Adipose tissue (tissue), 3 donors: Measurements from ENCODE around the gene L3MBTL3. TPM values are rescaled to one million over a fixed set of nuclear protein-coding genes. Genes with fewer than 3 reads are reported as not detected.
"Not testable (repeated sequence)": the region's sequence is repeated elsewhere in the genome, so short reads cannot be mapped to it uniquely, and the experiment has no call there.

Experiments used
- H3K27ac ChIP-seq: one replicate; pipeline ENCODE4 v1.5.1; 2013; ENCODE audit warnings: low read depth, low read length
- WGBS, 3 donors: extraction: QIAGEN DNeasy Blood & Tissue Kit; methylation state at CpG; one replicate each; pipeline ENCODE4 v1.1.7; 2013; 5-methylcytosine and 5-hydroxymethylcytosine counted together
- polyA plus RNA-seq, 3 donors: library from polyadenylated mRNA; stranded (reverse); fragments of 200-250 nt; gene quantifications; one replicate each; pipeline ENCODE4 v1.2.3, GENCODE V29; 2013
- donor health status: healthy with polysubstance abuse.
- donor health status: Bipolar disorder and iron deficiency.
- donor health status: healthy.

Gene L3MBTL3
- polyA plus RNA-seq, 3 donors: 1.1 to 3.6 (median 2.5) TPM

DNA sequence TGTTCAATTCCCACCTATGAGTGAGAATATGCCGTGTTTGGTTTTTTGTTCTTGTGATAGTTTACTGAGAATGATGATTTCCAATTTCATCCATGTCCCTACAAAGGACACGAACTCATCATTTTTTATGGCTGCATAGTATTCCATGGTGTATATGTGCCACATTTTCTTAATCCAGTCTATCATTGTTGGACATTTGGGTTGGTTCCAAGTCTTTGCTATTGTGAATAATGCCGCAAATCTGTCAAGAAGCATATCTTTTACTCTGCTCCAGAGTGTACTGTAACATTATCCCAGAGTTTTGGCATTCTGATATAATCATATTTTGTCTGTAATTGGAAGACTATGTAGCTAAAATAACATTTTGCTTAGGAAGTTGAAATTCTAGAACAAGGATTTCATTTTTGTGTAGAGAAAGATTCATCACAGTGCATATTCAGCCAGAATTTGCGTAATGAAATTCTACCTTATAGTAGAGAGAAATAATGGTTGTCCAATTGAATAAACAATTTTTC, 98.9 kb downstream of the L3MBTL3 start:
- WGBS, 3 donors: 97 to 100% (median 99%) methylated on average over 2 of the region's 4 CpGs
- H3K27ac ChIP-seq: not testable (repeated sequence)

DNA sequence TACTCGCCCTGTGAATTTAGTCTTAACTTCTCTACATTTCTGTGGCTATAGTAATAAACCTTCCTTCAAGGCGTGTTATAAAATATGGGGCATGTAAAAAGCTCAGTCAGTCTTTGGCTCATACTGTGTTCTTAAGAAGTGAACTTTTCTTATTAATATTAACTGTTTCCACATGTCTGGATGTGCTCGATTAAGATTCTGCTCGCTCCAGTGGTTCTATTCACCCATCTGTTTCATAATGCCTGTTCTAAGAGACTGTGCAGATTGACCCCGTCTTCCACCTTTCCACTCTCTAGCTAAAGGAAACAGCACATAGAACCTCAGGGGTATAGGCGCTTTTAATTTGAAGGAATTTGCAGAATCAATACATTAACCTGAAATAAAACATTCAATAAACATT, 99.9 kb downstream of the L3MBTL3 start:
- H3K27ac ChIP-seq: no peak overlapping the region
- 84 to 91% (median 89%) methylated on average over 6 of the region's 6 CpGs for WGBS, 3 donors

DNA sequence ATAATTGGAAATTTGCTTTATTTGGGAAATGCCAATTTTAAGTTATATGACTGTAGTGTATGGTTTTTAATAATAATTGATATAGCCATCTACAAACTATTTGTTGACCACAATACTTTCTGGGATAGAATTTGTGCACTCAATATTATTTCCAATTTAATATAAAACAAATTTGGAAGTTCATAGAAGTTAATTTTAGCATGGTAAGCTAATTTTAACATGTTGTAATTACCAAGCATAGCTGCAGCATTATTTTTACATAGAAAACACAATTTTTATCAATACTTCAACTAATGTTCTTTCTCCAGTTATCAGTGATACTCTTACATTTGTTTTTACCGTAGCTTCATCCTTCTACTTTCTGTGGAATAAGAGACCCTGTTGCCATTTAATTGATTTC, 100.8 kb downstream of the L3MBTL3 start:
- no peak overlapping the region for H3K27ac ChIP-seq
- WGBS, 3 donors: 93 to 100% (median 96%) methylated on average over 1 of the region's 1 CpG

DNA sequence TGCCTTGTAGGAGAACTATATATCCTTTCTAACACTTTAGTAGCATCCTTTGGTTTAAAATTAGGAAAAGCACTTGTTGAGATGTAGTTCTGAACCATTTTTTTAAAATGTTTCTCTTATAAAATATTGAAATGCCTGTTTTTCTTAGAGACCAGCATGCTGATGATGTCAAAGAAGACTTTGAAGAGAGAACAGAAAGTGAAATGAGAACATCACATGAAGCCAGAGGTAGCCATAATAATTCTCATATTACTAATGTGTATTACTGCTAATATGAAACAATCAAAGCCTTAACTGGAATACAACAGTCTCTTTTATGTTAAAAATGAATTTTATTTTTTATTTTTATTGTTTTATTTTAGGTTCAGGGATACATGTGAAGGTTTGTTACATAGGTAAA, 102.3 kb downstream of the L3MBTL3 start:
- no peak overlapping the region for H3K27ac ChIP-seq

DNA sequence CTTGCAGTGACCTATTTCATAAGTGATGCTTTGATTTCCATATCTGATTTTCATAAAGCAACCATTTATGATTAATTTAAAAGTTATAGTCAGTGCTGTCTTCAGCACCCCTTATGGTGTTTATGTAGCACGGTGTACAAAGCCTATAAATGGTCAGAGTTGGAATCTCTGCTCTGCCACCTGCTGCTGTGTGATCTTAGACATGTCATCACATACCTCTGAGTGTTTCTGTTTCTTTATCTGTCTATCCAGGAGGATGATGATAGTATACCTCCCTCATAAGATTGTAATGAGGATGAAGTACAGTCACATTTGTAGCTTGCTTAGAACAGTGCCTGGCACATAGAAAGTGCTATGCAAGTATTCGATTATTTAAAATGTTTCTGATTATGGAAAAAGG, 103.9 kb downstream of the L3MBTL3 start:
- WGBS, 3 donors: 87 to 95% (median 89%) methylated on average over 2 of the region's 2 CpGs
- H3K27ac ChIP-seq: no peak overlapping the region

DNA sequence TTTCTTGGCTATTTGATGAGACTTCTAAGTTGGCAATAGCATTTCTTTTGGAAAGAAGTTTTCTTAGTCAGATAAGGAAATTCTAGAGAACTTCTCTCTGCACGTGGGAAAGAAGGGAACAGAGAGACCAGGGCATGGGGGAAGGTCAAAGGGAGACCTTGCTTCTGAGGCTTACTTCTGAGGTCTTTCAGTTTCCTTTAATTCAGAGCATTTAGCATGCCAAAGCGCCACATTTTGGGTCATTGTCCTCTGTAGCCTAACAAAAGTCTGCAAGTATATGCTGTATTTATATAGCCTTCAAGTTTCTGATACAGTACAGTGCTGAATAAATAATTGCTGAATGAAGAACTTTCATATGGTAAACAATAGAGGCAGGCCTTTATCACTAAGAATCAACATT, 108.8 kb downstream of the L3MBTL3 start:
- H3K27ac ChIP-seq: no peak overlapping the region

DNA sequence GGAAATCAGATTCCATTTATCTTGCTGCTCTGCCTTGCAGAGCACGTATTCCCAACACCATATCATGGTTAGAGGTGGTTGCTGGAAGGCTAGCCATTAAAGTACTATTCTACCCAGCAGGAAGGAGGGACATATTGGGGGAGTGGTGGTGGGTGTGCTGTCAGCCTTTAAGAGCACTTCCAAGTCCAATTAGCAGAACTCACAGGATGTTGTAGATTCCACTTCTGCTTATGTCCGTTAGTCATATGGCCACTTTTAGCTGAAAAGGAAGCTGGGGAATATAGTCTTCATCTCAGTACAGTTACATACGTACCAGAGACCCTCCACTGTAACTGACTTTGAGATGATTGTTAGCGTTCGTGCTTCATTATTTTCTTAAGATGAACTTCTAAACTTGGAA, 109.9 kb downstream of the L3MBTL3 start:
- WGBS, 3 donors: 81 to 93% (median 88%) methylated on average over 5 of the region's 5 CpGs
- H3K27ac ChIP-seq: no peak overlapping the region

More for the DNA sequence above, 108.8 kb downstream of the L3MBTL3 start:
- WGBS, 3 donors: 62 to 78% (median 71%) methylated on average over 2 of the region's 2 CpGs

DNA sequence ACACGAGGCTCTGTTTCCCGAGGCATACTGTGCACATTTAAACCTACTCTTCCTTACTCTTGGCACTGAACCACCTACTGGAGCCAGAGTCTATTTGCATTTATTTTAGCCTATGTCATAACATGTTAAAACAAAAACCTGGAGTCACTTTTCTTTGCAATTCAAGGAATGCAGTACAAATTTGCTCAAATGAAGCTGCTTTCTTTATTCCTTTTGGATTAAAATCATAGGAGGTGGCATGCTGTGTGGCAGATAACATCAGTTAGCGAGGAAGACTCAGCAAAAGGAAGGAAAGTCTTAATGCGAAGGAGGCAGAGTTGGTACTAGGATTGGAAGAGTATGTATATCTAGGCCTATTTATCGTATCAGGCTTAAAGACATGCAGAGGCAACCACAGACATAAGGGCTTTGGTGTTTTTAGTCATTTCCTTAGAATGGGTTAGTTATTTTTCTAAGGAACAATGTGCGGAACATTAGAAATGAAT, 111.4 kb downstream of the L3MBTL3 start:
- H3K27ac ChIP-seq: no peak overlapping the region
- WGBS, 3 donors: 89 to 93% (median 91%) methylated on average over 6 of the region's 6 CpGs

DNA sequence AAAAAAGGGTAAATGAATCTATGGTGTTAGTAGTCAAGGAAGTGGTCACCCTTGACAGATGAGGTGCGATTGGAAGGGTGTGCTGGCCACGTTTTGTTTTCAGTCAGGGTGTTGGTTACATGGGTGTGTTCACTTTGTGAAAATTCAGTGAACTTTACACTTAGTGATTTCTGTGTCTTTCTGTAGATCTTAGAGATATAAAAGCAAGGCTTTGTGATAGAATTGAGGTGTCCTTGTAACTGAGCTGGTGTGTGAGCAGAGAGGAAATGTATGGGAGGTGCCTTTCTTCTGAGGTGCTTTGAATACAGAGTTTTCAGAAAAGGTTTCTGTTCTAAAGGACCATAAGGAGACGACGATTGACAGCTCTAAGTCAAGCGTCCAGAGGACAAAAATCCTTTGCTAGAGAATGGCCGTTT, 113.9 kb downstream of the L3MBTL3 start:
- H3K27ac ChIP-seq: no peak overlapping the region
- WGBS, 3 donors: 64 to 81% (median 70%) methylated on average over 6 of the region's 6 CpGs

DNA sequence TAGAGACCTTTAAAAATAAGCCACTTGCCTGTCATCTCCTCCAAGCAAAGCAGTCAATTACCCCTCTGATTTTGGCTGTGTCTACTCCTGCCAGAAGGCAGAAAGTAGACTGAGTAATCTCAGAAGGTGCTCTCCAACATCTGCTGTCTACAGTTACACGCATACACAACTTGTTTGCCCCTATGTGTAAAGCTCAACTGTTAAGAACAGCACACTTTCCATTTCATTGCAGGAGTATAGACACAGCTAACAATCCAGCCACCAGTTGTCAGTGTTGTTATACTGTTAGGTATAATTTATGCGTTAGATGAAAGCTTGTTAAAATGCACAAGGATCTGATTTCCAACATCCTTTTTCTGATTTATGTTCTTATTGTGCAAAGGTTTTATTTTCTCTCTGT, 116.2 kb downstream of the L3MBTL3 start:
- no peak overlapping the region for H3K27ac ChIP-seq
- WGBS, 3 donors: 83 to 95% (median 85%) methylated on average over 2 of the region's 2 CpGs

DNA sequence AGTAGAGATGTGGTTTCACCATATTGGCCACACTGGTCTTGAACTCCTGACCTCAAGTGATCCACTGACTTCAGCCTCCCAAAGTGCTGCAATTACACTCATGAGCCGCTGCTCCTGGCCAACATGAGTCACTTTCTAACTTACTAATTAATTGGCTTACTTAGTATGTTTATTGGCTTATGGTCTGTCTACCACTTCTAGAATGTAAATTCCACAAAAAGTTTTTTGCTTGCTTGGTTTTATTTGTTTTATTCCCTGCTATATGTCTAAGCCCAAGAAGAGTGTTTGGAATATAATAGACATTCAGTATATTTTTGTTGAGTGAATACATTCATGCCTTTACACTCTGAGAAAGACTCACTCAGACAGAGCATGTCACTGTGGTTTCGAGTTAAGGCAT, 118.4 kb downstream of the L3MBTL3 start:
- WGBS, 3 donors: 87 to 100% (median 90%) methylated on average over 2 of the region's 2 CpGs

DNA sequence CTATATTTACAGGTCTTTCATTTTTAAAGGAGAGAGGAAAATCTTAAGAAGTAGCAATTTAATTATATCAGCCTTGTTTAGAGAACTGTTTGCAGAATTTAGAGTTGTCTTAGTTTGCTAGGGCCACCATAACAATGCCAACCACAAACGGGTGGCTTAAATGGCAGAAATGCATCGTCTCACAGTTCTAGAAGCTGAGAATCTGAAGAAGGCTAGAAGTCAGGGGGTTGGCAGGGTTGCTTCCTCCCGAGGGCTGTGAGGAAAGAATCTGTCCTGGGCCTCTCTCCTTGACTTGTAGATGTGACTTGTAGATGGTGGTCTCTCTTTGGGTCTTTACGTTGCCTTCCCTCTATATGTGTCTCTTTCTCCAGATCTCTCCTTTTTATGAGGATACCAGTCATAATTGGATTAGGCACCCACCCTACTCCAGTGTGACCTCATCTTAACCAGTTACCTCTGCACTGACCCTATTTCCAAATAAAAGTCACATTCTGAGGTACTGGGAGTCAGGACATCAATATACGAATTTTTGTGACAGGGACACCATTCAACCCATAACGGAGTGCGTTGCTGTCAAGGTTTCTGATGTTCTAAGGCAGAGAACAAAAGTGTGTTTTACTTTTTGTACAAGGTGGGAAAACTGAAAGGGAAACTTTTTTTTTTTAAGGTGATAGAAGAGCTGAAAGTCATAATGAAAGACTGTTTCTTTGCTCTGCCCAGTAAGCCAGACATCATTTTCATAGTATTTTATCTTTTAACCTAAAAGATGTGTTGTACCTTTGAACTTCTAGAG, 119.9 kb downstream of the L3MBTL3 start:
- 79 to 85% (median 85%) methylated on average over 7 of the region's 7 CpGs for WGBS, 3 donors
- no peak overlapping the region for H3K27ac ChIP-seq

More for the DNA sequence above, 118.4 kb downstream of the L3MBTL3 start:
- no peak overlapping the region for H3K27ac ChIP-seq

DNA sequence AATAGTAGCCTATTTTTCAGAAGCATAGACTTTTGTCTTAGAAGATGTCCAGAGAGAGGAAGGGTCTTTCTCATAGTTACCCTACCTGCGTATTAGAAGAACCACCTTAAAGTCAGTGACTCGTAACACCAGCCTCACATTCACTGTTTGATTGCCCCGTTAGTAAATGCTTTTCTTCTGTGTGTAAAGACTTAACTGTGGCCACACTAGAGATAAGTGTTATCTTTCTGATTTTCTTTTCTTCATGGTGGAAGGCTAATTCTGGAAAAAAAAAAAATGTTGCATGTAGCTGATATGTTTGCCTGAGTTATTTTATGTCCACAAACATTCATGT, 120.5 kb downstream of the L3MBTL3 start:
- no peak overlapping the region for H3K27ac ChIP-seq
- WGBS, 3 donors: 68 to 91% (median 78%) methylated on average over 3 of the region's 3 CpGs

DNA sequence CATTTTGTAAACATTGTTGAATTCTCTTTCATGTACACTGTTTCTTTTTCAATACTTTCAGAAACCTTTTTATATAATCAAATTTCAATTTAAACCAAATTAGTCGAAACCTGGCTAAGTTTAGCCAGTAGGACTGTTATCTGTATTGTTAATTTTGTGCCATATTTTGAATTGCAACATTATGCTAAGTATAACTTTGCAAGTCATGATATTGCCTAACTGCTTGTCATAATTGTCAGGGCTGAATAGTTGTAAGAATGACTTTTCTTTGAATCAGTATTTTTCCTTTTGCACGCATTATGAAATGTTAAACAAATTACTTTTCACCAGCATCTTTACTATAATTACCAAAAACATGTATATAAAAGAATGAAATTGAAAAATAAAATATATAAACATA, 121.7 kb downstream of the L3MBTL3 start:
- H3K27ac ChIP-seq: no peak overlapping the region
- 58 to 95% (median 66%) methylated on average over 2 of the region's 2 CpGs for WGBS, 3 donors

DNA sequence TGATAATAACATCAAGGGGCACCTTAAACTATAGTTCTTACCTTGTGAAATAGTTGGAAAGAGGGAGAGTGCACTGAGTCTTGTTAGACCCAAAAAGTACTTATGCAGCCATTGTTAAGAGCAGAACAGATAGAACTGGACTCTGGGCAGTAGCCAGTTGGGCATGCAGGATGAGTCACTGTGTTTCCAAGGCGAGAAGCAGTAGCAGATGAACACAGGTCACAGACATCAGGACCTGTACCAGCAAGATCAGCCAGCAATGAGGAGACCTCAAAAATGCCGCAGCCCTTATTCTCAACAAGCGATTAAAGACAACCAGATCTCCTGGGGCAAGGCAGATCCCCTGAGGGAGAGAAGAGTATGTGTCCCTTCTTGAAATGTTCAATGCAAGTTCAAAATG, 125.3 kb downstream of the L3MBTL3 start:
- H3K27ac ChIP-seq: no peak overlapping the region
- 96 to 97% (median 96%) methylated on average over 3 of the region's 3 CpGs for WGBS, 3 donors

DNA sequence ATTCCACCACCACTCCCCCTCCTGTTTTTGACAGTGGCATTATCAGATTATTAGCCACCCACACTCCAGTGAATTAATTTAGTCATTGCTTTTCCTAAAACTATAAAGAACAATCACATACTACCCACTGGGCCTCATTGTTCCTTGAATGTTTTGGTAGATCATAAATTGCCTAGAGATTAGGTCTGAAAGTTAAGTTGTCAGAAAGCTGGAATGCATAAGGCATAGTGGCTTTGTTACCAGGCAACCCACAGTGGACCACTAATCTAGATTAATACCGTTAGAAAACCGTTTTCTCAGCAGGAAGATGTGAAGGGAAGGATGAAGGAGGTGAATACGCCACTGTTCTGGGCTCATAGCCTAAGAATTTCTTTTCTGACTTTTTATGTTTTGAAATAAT, 128.7 kb downstream of the L3MBTL3 start:
- no peak overlapping the region for H3K27ac ChIP-seq
- 80 to 92% (median 83%) methylated on average over 3 of the region's 3 CpGs for WGBS, 3 donors

DNA sequence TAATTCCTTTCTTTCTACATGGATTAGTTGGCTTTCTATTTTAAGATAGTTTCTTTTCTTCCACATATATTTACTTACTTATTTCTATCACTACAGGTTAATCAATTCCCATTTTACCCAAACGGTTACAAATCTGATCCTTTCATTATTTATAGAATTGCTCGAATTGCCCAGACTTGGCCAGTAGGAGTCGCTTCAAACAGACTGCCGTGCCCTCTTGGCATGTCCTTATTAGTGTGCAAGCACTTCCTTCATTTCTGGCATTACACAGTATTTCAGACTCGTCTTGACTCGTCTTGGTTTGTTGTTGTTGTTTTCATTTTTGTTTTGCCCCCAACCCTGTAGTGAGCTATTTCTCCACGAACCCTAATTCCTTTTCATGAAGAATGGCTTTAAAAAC, 129.8 kb downstream of the L3MBTL3 start:
- 75 to 86% (median 86%) methylated on average over 7 of the region's 7 CpGs for WGBS, 3 donors
- H3K27ac ChIP-seq: no peak overlapping the region

DNA sequence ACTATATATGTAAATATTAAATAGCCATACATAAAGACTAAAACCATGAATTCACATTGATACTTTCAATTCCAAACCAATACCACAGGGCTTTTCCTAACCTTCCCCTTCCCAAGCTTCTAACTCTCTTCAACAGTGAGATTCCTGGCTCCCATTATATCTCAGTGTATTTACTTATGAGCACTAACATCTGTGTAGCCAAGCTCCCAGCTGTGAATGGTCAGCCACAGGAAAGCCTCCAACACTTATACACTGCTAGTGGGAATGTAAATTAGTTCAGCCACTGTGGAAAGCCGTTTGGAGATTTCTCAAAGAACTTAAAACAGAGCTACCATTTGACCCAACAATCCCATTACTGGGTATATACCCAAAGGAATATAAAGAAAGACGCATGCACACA, 130.6 kb downstream of the L3MBTL3 start:
- WGBS, 3 donors: 79 to 96% (median 94%) methylated on average over 2 of the region's 2 CpGs
- not testable (repeated sequence) for H3K27ac ChIP-seq

DNA sequence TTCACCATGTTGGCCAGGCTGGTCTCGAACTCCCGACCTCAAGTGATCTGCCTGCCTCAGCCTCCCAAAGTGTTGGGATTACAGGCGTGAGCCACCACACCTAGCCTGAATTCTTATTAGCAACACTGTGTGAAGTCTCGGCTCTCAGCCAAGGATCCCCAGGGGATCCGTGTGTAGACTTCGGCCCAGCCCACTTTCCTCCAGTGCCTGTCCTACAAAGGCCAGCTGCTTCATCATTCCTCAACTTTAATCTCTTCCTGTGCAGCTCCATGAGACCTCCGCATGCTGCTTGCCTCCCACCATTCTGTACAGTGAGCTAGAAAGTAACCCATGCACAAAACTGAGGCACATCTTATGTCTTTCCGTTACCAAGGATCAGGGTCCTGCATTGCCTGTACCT, 132.5 kb downstream of the L3MBTL3 start:
- no peak overlapping the region for H3K27ac ChIP-seq
- 67 to 81% (median 72%) methylated on average over 8 of the region's 8 CpGs for WGBS, 3 donors

DNA sequence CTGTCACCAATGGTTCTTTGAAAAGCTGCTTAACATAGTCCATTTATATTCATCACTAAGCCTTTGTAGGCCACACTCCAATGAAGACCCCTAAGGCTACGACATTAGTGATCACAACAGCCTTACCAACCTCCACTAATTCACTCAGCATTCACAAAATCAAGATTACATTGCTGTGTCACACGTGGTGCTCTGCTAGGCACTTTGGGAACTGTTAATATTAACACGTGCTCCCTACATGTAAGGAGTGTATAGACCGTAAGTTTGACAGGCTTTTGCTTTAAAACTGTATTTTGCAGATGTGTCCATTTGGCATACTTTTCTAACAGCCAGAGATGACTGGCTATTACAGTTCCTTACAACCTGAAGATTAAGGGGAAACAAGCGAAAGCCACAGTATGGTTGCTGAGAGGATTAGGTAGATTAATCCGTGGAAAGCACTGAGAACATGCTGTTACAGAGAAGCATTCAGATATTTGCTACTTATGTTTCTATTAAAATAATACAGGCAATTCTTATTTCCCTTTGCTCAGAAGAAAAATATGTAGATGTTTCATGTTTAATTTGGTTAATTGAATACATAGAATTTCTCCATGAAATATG, 134.6 kb downstream of the L3MBTL3 start:
- 81 to 93% (median 91%) methylated on average over 6 of the region's 6 CpGs for WGBS, 3 donors
- H3K27ac ChIP-seq: no peak overlapping the region
